Activated naive CD4-positive, alpha-beta T cell treated with anti-CD3 and anti-CD28 coated beads, Interleukin-2, amount 50 U/mL, for 24 hours (primary cell): ENCODE data around the gene RFX2.

Source experiments
- H3K27ac Mint-ChIP-seq: one replicate; pipeline ENCODE4 v1.8.0; 2021; ENCODE audit warnings: mild to moderate bottlenecking, mixed read lengths
- H3K27me3 Mint-ChIP-seq: one replicate; pipeline ENCODE4 v1.8.0; 2021; ENCODE audit warnings: mixed read lengths
- H3K36me3 Mint-ChIP-seq: one replicate; pipeline ENCODE4 v1.8.0; 2021; ENCODE audit warnings: mixed read lengths
- H3K4me1 Mint-ChIP-seq: one replicate; pipeline ENCODE4 v1.8.0; 2021; ENCODE audit warnings: mixed read lengths
- H3K4me3 Mint-ChIP-seq: one replicate; pipeline ENCODE4 v1.8.0; 2021; ENCODE audit warnings: mild to moderate bottlenecking, mixed read lengths
- H3K9me3 Mint-ChIP-seq: one replicate; pipeline ENCODE4 v1.8.0; 2021; ENCODE audit warnings: mixed read lengths

The RFX2 gene

DNA sequence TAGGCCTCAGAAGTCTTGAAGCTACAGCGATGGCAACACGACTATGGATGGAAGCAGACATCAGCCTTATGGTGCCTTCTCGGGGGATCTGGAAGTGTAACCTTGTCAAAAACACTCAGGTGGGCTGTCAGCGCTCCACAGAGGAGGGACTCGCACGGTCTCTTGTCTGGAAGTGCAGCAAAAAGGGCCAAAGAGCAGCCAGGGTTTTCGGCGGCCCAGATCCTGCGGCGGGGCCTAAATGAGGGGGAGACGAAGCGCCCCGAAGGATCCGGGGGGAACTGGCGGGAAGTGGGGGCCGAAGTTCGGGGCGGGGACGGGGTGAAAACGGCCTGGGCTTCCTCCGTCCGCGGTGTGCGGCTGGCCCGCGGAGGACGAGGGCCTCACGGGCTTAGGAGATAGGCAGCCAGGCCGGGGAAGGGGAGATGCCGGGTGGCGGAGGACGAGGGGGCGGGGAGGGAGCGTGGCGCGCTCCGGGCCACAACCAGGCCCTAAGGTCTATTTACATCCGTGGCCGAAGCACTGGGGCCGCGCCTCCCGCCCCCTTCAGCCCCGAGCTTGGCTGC lies 133.0 kb downstream of the RFX2 start:
- Mint-ChIP-seq H3K4me3 (peak overlapping the region; percentile 98), H3K4me1 (peaks cover 61% of the 10 kb centered on the region), H3K36me3 (peaks cover 6% of the 10 kb centered on the region), H3K27ac (peak overlapping the region; percentile 96), H3K9me3 (no peaks in the 10 kb centered on the region), H3K27me3 (no peaks in the 10 kb centered on the region)

- H3K27me3 Mint-ChIP-seq: no peaks in the 10 kb centered on the region
- H3K9me3 Mint-ChIP-seq: no peaks in the 10 kb centered on the region
- H3K36me3 Mint-ChIP-seq: peaks cover 6% of the 10 kb centered on the region
- peak overlapping the region; percentile 96 for H3K27ac Mint-ChIP-seq
- peaks cover 64% of the 10 kb centered on the region for H3K4me1 Mint-ChIP-seq
- H3K4me3 Mint-ChIP-seq: peak overlapping the region; percentile 98
These were observed 133.5 kb downstream of the RFX2 start for GRCh38 chr19:5976768-5977167.

DNA sequence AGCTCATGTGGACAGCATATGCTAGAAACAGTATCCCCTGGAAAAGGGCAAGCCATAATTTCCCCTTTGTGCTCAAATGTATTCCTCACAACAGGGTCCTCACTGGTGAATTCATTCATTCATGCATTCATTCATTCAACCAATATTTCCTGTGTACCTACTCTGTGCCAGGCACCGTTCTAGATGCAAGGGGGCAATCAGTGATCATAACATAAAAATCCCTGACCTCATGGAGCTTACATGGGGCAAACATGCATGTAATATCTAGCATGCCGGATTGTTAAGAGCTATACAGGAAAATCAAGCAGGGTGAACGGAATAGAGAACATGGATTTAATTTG lies 134.9 kb downstream of the RFX2 start:
- Mint-ChIP-seq H3K9me3 (no peaks in the 10 kb centered on the region), H3K4me3 (peak overlapping the region; percentile 98), H3K4me1 (peaks cover 75% of the 10 kb centered on the region), H3K27me3 (no peaks in the 10 kb centered on the region), H3K27ac (peak overlapping the region; percentile 97), H3K36me3 (peaks cover 6% of the 10 kb centered on the region)

- no peaks in the 10 kb centered on the region for H3K27me3 Mint-ChIP-seq
These were observed 135.4 kb downstream of the RFX2 start for GRCh38 chr19:5974721-5975387.

GRCh38 chr19:5973867-5974635 lies 136.2 kb downstream of the RFX2 start:
- Mint-ChIP-seq H3K36me3 (peaks cover 6% of the 10 kb centered on the region), H3K27ac (peak overlapping the region; percentile 97), H3K4me3 (peak overlapping the region; percentile 98), H3K9me3 (no peaks in the 10 kb centered on the region), H3K4me1 (peaks cover 75% of the 10 kb centered on the region), H3K27me3 (no peaks in the 10 kb centered on the region)

More at GRCh38 chr19:5974721-5975387, 135.4 kb downstream of the RFX2 start:
- Mint-ChIP-seq H3K27ac (peak overlapping the region; percentile 97), H3K4me1 (peaks cover 77% of the 10 kb centered on the region), H3K9me3 (no peaks in the 10 kb centered on the region), H3K4me3 (peak overlapping the region; percentile 98), H3K36me3 (peaks cover 6% of the 10 kb centered on the region)

DNA sequence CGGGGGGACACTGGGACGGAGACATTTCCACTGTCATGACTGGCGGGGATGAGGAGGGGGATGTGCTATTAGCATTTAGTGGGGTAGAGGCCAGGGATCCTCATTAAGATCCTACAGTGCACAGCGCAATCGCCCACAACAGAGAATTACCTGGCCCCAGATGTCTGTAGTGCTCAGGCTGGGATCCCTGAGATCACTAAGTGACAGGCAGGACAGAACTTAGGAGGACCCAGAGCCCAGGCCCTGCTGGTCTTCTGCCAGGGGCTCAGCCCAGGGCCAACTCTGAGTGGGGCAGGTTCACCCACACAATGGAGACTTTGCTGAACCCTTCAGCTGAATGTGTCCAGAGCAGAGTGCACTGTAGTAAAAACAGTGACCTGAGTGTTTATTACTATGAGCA lies 136.9 kb downstream of the RFX2 start:
- Mint-ChIP-seq H3K4me3 (no peak overlapping the region), H3K9me3 (no peaks in the 10 kb centered on the region), H3K27ac (no peak overlapping the region), H3K4me1 (peaks cover 78% of the 10 kb centered on the region), H3K27me3 (no peaks in the 10 kb centered on the region), H3K36me3 (peaks cover 6% of the 10 kb centered on the region)

- H3K9me3 Mint-ChIP-seq: no peaks in the 10 kb centered on the region
- no peak overlapping the region for H3K27ac Mint-ChIP-seq
- peaks cover 6% of the 10 kb centered on the region for H3K36me3 Mint-ChIP-seq
- H3K4me3 Mint-ChIP-seq: no peak overlapping the region
- no peaks in the 10 kb centered on the region for H3K27me3 Mint-ChIP-seq
- H3K4me1 Mint-ChIP-seq: peaks cover 85% of the 10 kb centered on the region
These were observed 138.0 kb downstream of the RFX2 start for GRCh38 chr19:5972355-5972731.

DNA sequence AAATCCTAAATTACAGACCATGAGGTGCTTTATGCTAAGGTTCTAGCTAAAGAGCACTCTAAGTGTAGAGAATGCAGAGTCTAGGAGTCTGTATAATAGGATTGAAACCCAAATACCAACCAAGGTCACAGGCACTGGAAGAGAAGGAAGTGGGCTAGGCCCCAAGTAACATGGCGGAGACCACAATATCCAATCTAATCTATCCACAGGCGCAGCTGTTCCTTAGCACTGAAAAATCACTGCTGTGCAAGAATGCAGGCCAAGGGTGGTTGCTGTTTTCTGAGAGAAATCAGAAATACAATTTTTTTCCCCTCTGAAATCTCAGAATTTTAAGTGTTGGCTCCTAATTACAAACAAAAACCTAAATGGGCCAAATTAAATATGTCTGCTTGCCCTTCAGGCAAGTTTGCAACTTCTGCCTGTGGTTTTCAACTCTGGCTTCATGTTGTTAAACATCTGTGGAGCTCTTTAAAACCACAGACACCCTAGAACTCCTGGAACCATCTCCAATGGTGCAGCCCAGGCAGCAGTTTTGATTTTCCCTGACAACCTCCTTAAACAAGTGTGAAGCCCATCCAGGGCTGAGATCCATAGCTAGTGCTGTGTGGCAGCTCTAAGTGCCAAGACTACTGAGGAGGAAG lies 138.5 kb downstream of the RFX2 start:
- Mint-ChIP-seq H3K27me3 (no peaks in the 10 kb centered on the region), H3K4me3 (peak overlapping the region; percentile 24), H3K36me3 (peaks cover 6% of the 10 kb centered on the region), H3K9me3 (no peaks in the 10 kb centered on the region), H3K4me1 (peaks cover 87% of the 10 kb centered on the region), H3K27ac (peak overlapping the region; percentile 6)

DNA sequence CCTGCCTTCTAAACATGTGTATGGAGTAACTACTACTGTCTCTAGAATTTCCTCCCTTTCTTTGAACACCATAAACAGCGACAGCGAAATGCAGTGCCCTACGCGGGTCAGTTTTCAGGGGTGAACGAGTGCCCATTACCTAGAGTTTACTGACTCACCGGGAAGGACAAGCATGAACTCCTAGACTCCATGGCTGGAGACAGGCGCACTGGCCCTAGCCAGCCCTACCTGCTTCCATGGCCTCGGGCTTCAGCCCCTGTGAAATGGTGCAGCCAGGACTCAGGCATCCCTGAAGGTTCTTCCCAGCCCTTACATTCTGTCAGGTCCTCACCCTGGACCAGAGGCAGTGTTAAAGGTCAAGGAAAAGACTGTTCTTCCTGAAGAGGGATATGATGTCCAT lies 140.8 kb downstream of the RFX2 start:
- Mint-ChIP-seq H3K36me3 (peaks cover 2% of the 10 kb centered on the region), H3K27ac (peak overlapping the region; percentile 41), H3K9me3 (no peaks in the 10 kb centered on the region), H3K4me1 (peaks cover 87% of the 10 kb centered on the region), H3K27me3 (no peaks in the 10 kb centered on the region), H3K4me3 (no peak overlapping the region)

GRCh38 chr19:5968431-5969373 lies 141.6 kb downstream of the RFX2 start:
- Mint-ChIP-seq H3K27ac (peak overlapping the region; percentile 97), H3K9me3 (no peaks in the 10 kb centered on the region), H3K36me3 (peaks cover 2% of the 10 kb centered on the region), H3K27me3 (no peaks in the 10 kb centered on the region), H3K4me1 (peaks cover 90% of the 10 kb centered on the region), H3K4me3 (peak overlapping the region; percentile 51)

DNA sequence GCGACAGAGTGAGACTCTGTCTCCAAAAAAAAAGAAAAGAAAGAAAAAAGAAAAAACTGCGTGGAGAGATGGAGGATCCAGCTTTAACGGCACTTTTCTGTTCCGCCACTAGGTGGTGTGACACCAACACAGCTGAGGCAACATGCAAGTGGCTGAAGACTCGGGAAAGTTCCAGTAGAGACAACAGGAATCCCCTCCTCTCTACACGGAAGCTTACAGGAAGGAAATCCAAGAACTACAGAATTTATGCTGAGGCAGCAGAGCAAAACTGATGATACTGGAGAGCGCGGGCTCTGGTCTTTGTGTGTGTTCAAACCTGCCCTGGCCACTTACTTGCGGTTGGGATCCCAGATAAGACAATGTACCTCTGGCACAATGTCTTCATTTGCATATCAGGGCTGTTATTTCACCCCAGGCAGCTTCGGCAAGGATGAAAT lies 142.3 kb downstream of the RFX2 start:
- H3K9me3 Mint-ChIP-seq: no peaks in the 10 kb centered on the region
- no peaks in the 10 kb centered on the region for H3K27me3 Mint-ChIP-seq
- peaks cover 2% of the 10 kb centered on the region for H3K36me3 Mint-ChIP-seq
- H3K27ac Mint-ChIP-seq: peak overlapping the region; percentile 97
- H3K4me1 Mint-ChIP-seq: peaks cover 90% of the 10 kb centered on the region
- H3K4me3 Mint-ChIP-seq: peak overlapping the region; percentile 51

DNA sequence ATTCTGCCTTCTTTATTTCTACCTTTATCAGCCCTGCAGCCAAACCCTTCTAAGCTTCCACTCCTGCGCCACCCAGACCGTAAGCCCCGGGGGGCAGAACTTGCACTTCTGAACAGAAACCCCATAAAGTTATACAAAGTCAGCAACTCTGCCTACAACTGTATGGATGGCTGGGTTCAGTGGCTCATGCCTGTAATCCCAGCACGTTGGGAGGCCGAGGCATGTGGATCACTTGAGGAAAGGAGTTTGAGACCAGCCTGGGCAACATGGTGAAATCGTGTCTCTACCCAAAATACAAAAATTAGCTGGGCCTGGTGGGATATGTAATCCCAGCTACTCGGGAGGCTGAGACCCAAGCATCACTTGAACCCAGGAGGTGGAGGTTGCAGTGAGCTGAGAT lies 142.7 kb downstream of the RFX2 start:
- Mint-ChIP-seq H3K27ac (peak overlapping the region; percentile 14), H3K4me3 (peak overlapping the region; percentile 51), H3K4me1 (peaks cover 92% of the 10 kb centered on the region)

DNA sequence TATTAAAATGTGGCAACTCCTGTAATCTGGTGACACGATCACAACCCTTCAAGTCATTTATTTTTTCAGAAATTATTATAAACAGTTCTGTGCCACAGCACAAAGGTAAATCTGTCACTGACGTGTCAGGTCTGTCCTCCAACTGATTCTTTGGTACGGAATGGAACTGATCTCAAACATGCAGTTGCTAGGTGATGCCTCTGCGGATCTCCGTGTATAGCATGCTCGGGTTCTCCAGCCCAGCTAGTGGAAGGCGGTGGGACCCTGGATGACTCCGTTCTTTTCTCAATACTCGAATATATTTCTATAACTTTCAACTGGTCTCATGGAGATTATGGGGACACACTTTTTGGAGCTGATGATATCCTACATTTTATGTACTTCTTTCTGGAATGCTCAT lies 143.4 kb downstream of the RFX2 start:
- Mint-ChIP-seq H3K4me3 (no peak overlapping the region), H3K27ac (peak overlapping the region; percentile 14)

More for the DNA sequence above, 142.7 kb downstream of the RFX2 start:
- H3K27me3 Mint-ChIP-seq: no peaks in the 10 kb centered on the region
- peaks cover 1% of the 10 kb centered on the region for H3K36me3 Mint-ChIP-seq
- H3K9me3 Mint-ChIP-seq: no peaks in the 10 kb centered on the region

GRCh38 chr19:5966215-5966614 lies 144.1 kb downstream of the RFX2 start:
- Mint-ChIP-seq H3K36me3 (no peaks in the 10 kb centered on the region), H3K4me3 (peak overlapping the region; percentile 42), H3K27ac (peak overlapping the region; percentile 94)

More for the DNA sequence above, 143.4 kb downstream of the RFX2 start:
- no peaks in the 10 kb centered on the region for H3K9me3 Mint-ChIP-seq
- H3K27me3 Mint-ChIP-seq: no peaks in the 10 kb centered on the region
- peaks cover 92% of the 10 kb centered on the region for H3K4me1 Mint-ChIP-seq
- H3K36me3 Mint-ChIP-seq: no peaks in the 10 kb centered on the region

More at GRCh38 chr19:5966215-5966614, 144.1 kb downstream of the RFX2 start:
- H3K4me1 Mint-ChIP-seq: peaks cover 93% of the 10 kb centered on the region
- H3K9me3 Mint-ChIP-seq: no peaks in the 10 kb centered on the region
- no peaks in the 10 kb centered on the region for H3K27me3 Mint-ChIP-seq
